Breast epithelium (tissue), 4 donors: ENCODE results near the gene MACROD2. TPM values are rescaled to one million over a fixed set of nuclear protein-coding genes. Genes with fewer than 3 reads are reported as not detected.

ENCODE experiments used
- DNase-seq, 2 donors: peaks; one replicate each; pipeline ENCODE4 v3.0.0-alpha.2; 2019; ENCODE audit warnings: low spot score in 2 of 2
- H3K27ac ChIP-seq, 2 donors: fragments of 200-600 bp; sonication (generic) in 1 of 2; one replicate each; pipeline ENCODE4 v1.5.1; 2016 to 2019; ENCODE audit warnings: mild to moderate bottlenecking in 1 of 2
- H3K27me3 ChIP-seq, 2 donors: fragments of 200-600 bp; sonication (generic) in 1 of 2; one replicate each; pipeline versions ENCODE4 v1.5.1 to v1.6.0; 2017 to 2019; ENCODE audit warnings: control low read depth in 1 of 2, mild to moderate bottlenecking in 1 of 2
- H3K36me3 ChIP-seq: fragments of 200-600 bp; one replicate; pipeline ENCODE4 v1.5.1; 2019
- H3K4me1 ChIP-seq, 2 donors: fragments of 200-600 bp; sonication (generic); one replicate each; pipeline ENCODE4 v1.5.1; 2016 to 2019; ENCODE audit warnings: control low read depth in 1 of 2
- H3K4me3 ChIP-seq, 3 donors: fragments of 200-600 bp; sonication (generic); 1 replicate in 2 of 3; 2 replicates in 1 of 3; pipeline ENCODE4 v1.5.1; 2016 to 2019; ENCODE audit warnings: mild to moderate bottlenecking in 3 of 3, moderate library complexity in 2 of 3
- H3K9me3 ChIP-seq, 2 donors: fragments of 200-600 bp; sonication (generic) in 1 of 2; one replicate each; pipeline ENCODE4 v1.5.1; 2016 to 2019; ENCODE audit warnings: control low read depth in 1 of 2
- CTCF ChIP-seq, 3 donors: fragments of 450-650 bp; IDR thresholded peaks; one replicate each; pipeline ENCODE4 v1.5.1; 2016 to 2017; ENCODE audit warnings: antibody characterized with exemption in 3 of 3, mild to moderate bottlenecking in 3 of 3, moderate library complexity in 3 of 3
- POLR2A ChIP-seq: fragments of 450-650 bp; IDR thresholded peaks from one replicate; pipeline ENCODE4 v1.6.1; 2016; ENCODE audit warnings: antibody characterized with exemption, mild to moderate bottlenecking, moderate library complexity
- POLR2AphosphoS5 ChIP-seq, 3 donors: sonication (generic); formaldehyde crosslinking; IDR thresholded peaks; one replicate each; pipeline ENCODE4 v1.6.1; 2017; ENCODE audit warnings: antibody characterized with exemption in 3 of 3
- intact Hi-C: fragments of 100-400 bp; cut with DNase I; formaldehyde crosslinking; loops from one replicate; pipeline ENCODE4 v1.15.1; 2023; ENCODE audit warnings: low total_unique reads
- total RNA-seq, 3 donors: library from RNA; depleted of rRNA; stranded (reverse); fragments of >200 nt; gene quantifications; one replicate each; pipeline ENCODE4 v1.1.0, GENCODE V29; 2016

The MACROD2 gene
- total RNA-seq, 3 donors from 2014 or later = 6.7 to 26.8 (median 8.8) TPM

GRCh38 chr20:15578113-15578512 is 1582.8 kb downstream of the MACROD2 start:
- no peaks in the 10 kb centered on the region for H3K36me3 ChIP-seq
- TF ChIP-seq POLR2A (no peak), CTCF (IDR thresholded peaks at IDR 0.05) (no peak), POLR2AphosphoS5 (IDR thresholded peaks at IDR 0.05) (no peak)
- no peaks in the 10 kb centered on the region for H3K27me3 ChIP-seq
- no peak overlapping the region for H3K27ac ChIP-seq
- H3K4me1 ChIP-seq = no peaks in the 10 kb centered on the region
- intact Hi-C loops = no loop called here
- H3K9me3 ChIP-seq = no peaks in the 10 kb centered on the region
- H3K4me3 ChIP-seq = no peak overlapping the region
- DNase-seq = no peak

GRCh38 chr20:15579688-15580087 is 1584.4 kb downstream of the MACROD2 start:
- DNase-seq = no peak
- Histone ChIP-seq H3K27me3 (no peaks in the 10 kb centered on the region), H3K4me1 (no peaks in the 10 kb centered on the region), H3K36me3 (no peaks in the 10 kb centered on the region), H3K4me3 (no peak overlapping the region), H3K9me3 (no peaks in the 10 kb centered on the region), H3K27ac (no peak overlapping the region)
- TF ChIP-seq POLR2AphosphoS5 (IDR thresholded peaks at IDR 0.05) (no peak), CTCF (IDR thresholded peaks at IDR 0.05) (no peak), POLR2A (no peak)
- intact Hi-C loops = no loop called here

GRCh38 chr20:15582146-15582760 is 1586.9 kb downstream of the MACROD2 start:
- TF ChIP-seq CTCF (IDR thresholded peaks at IDR 0.05) = no peak
- TF ChIP-seq POLR2AphosphoS5 (IDR thresholded peaks at IDR 0.05) = no peak
- H3K4me1 ChIP-seq = no peaks in the 10 kb centered on the region
- H3K36me3 ChIP-seq = no peaks in the 10 kb centered on the region
- no peaks in the 10 kb centered on the region for H3K27me3 ChIP-seq
- no peak overlapping the region for H3K27ac ChIP-seq
- no peak for DNase-seq
- intact Hi-C loops = no loop called here
- H3K9me3 ChIP-seq = no peaks in the 10 kb centered on the region
- no peak overlapping the region for H3K4me3 ChIP-seq

GRCh38 chr20:15584507-15584906 is 1589.2 kb downstream of the MACROD2 start:
- no peaks in the 10 kb centered on the region for H3K4me1 ChIP-seq
- no peak overlapping the region for H3K4me3 ChIP-seq
- intact Hi-C loops = no loop called here
- H3K9me3 ChIP-seq = no peaks in the 10 kb centered on the region
- DNase-seq = no peak
- no peaks in the 10 kb centered on the region for H3K27me3 ChIP-seq
- no peak for TF ChIP-seq POLR2A
- no peak for TF ChIP-seq POLR2AphosphoS5 (IDR thresholded peaks at IDR 0.05)
- no peak for TF ChIP-seq CTCF (IDR thresholded peaks at IDR 0.05)
- no peak overlapping the region for H3K27ac ChIP-seq
- H3K36me3 ChIP-seq = no peaks in the 10 kb centered on the region

- TF ChIP-seq POLR2AphosphoS5 (IDR thresholded peaks at IDR 0.05) = no peak
- no peak for TF ChIP-seq POLR2A
- no peak for TF ChIP-seq CTCF (IDR thresholded peaks at IDR 0.05)
- H3K4me3 ChIP-seq = no peak overlapping the region
- no peaks in the 10 kb centered on the region for H3K4me1 ChIP-seq
- no peaks in the 10 kb centered on the region for H3K36me3 ChIP-seq
- no peaks in the 10 kb centered on the region for H3K27me3 ChIP-seq
- no peaks in the 10 kb centered on the region for H3K9me3 ChIP-seq
- DNase-seq = no peak
- H3K27ac ChIP-seq = no peak overlapping the region
- intact Hi-C loops = no loop called here
Observed at GRCh38 chr20:15593081-15593480, 1597.8 kb downstream of the MACROD2 start.
